Colonic mucosa (tissue), 4 donors: ENCODE measurements around the gene PRR15L. TPM values are rescaled to one million over a fixed set of nuclear protein-coding genes. Genes with fewer than 3 reads are reported as not detected.

Experiments
- DNase-seq: peaks from one replicate; pipeline ENCODE4 v3.0.0-alpha.2; 2020
- H3K27ac ChIP-seq: fragments of 200-600 bp; one replicate; pipeline ENCODE4 v1.8.0; 2021
- H3K27me3 ChIP-seq: fragments of 200-600 bp; one replicate; pipeline ENCODE4 v1.8.0; 2021
- H3K36me3 ChIP-seq: fragments of 200-600 bp; one replicate; pipeline ENCODE4 v1.8.0; 2021
- H3K4me1 ChIP-seq: fragments of 200-600 bp; one replicate; pipeline ENCODE4 v1.8.0; 2021; ENCODE audit warnings: mild to moderate bottlenecking
- H3K4me3 ChIP-seq: fragments of 200-600 bp; one replicate; pipeline ENCODE4 v1.8.0; 2021
- H3K9ac ChIP-seq, 2 donors: one replicate each; pipeline ENCODE4 v1.7.0; 2013; ENCODE audit warnings: control low read depth in 2 of 2, low read depth in 2 of 2, low read length in 2 of 2
- H3K9me3 ChIP-seq: fragments of 200-600 bp; one replicate; pipeline ENCODE4 v1.8.0; 2021
- intact Hi-C: fragments of 100-400 bp; cut with DNase I; formaldehyde crosslinking; loops from one replicate; pipeline ENCODE4 v1.14.1; 2022
- total RNA-seq, 2 donors: library from RNA; stranded (reverse); fragmentation: NEBNext Ultra II Directional in 1 of 2; extraction: Animal tissue kit (Norgen Biotek cat#: 25700) in 1 of 2; gene quantifications; one replicate each; pipeline ENCODE4 v1.2.1, GENCODE V29; 2021
- TF ChIP-seq, protein P1 (sequence below): fragments of 200-600 bp; IDR thresholded peaks from one replicate; pipeline ENCODE4 v1.8.0; 2022; ENCODE audit warnings: antibody characterized with exemption, mild to moderate bottlenecking
- donor health status: healthy.
- donor health status: DM: no; HTN: no; CAD: no.
- donor health status: DM: no; HTN: no; CAD: no.

The PRR15L gene
- total RNA-seq, 2 donors from 2014 or later: 223 to 259 TPM

DNA sequence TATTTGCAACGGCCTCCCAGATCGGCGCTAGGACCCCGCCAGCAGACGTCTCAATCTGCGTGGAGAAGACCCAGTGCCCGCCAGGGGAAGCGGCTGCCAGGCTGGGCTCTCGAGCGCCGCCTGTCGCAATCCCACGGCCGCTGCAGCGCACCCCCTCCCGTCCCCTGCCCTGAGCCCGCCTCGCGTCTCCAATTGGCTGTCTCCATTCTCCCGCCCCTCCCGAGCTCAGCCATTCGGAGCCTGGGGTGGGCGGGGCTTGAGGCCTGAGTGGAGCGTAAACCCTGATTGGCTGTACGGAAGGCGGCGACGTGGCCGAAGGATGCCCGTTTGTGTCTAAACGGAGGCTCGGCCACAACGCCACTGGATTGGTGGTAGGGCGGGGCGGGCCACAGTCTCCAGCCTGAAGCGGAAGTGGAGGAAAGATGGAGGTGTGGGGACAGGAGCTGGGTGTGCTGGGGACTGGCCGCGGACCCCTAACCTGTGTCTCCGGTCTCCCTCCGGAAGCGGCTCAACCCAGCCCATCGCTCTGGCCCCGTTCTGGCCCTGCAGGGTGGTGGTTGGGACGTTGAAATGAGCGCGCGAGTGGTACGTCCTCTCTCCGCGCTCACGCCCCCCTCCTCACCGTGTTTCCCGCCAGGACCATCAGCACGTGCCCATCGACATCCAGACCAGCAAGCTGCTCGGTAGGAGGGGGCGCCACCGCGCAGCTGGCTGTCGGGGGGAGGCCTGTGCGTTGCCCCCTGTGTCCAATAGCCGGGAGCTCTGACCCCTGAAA is 13.2 kb upstream of the PRR15L start, which contains the start of gene CDK5RAP3:
Gene CDK5RAP3, plus strand, starts transcription at position 389 of the 775 bp plus-strand sequence. Its CDS starts 34 bp downstream, at position 423.
- Histone ChIP-seq H3K9me3 (no peaks in the 10 kb centered on the region), H3K9ac (peak within 1 kb of the TSS; percentile 76 to 91), H3K36me3 (peaks cover 12% of the 10 kb centered on the region), H3K27me3 (no peaks in the 10 kb centered on the region), H3K4me3 (peak within 1 kb of the TSS; percentile 72), H3K4me1 (peaks cover 4% of the 10 kb centered on the region), H3K27ac (peak within 1 kb of the TSS; percentile 62)
- peak; percentile 100 for DNase-seq
- TF ChIP-seq, protein P1, sequence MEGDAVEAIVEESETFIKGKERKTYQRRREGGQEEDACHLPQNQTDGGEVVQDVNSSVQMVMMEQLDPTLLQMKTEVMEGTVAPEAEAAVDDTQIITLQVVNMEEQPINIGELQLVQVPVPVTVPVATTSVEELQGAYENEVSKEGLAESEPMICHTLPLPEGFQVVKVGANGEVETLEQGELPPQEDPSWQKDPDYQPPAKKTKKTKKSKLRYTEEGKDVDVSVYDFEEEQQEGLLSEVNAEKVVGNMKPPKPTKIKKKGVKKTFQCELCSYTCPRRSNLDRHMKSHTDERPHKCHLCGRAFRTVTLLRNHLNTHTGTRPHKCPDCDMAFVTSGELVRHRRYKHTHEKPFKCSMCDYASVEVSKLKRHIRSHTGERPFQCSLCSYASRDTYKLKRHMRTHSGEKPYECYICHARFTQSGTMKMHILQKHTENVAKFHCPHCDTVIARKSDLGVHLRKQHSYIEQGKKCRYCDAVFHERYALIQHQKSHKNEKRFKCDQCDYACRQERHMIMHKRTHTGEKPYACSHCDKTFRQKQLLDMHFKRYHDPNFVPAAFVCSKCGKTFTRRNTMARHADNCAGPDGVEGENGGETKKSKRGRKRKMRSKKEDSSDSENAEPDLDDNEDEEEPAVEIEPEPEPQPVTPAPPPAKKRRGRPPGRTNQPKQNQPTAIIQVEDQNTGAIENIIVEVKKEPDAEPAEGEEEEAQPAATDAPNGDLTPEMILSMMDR: peak; percentile 97
- intact Hi-C loops: loop anchor here (10.0 kb wide), 1 partner anchor 126 kb away; the partner anchor contains the start of gene SCRN2

- Histone ChIP-seq H3K27ac (no peak overlapping the region), H3K9me3 (no peaks in the 10 kb centered on the region), H3K36me3 (peaks cover 12% of the 10 kb centered on the region), H3K4me3 (peak overlapping the region; percentile 20), H3K4me1 (peaks cover 4% of the 10 kb centered on the region), H3K27me3 (no peaks in the 10 kb centered on the region), H3K9ac (peak overlapping the region; percentile 56 to 72)
- intact Hi-C loops: loop anchor here (2.0 to 10.0 kb wide), 2 partner anchors 21 to 125 kb away; partner anchors contain the start of gene SCRN2
- DNase-seq: no peak
- TF ChIP-seq, protein P1: no peak
Observed at GRCh38 chr17:47969930-47970724, 12.4 kb upstream of the PRR15L start.

DNA sequence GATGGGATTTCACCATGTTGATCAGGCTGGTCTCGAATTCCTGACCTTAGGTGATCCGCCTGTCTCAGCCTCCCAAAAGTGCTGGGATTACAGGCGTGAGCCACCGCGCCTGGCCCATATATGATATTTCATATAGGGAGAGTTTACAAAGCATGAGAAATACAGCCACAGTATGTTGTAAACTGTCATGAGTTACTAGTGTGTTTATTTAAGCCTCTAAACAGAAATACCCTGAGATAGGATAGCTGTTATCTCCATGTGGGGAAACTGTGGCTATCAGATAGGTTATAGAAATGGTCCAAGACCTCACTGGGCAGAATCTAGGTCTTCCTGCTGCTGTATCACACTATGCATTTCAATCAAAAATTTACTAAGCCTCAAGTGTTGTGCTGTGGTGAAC is 11.2 kb upstream of the PRR15L start:
- Histone ChIP-seq H3K36me3 (no peaks in the 10 kb centered on the region), H3K27me3 (no peaks in the 10 kb centered on the region), H3K4me3 (no peak overlapping the region), H3K4me1 (peaks cover 4% of the 10 kb centered on the region), H3K9ac (no peak overlapping the region), H3K27ac (no peak overlapping the region), H3K9me3 (no peaks in the 10 kb centered on the region)
- intact Hi-C loops: loop anchor here (2.0 kb wide), 1 partner anchor 20 kb away; no protein-coding TSS in a partner anchor
- TF ChIP-seq, protein P1: no peak
- DNase-seq: no peak

DNA sequence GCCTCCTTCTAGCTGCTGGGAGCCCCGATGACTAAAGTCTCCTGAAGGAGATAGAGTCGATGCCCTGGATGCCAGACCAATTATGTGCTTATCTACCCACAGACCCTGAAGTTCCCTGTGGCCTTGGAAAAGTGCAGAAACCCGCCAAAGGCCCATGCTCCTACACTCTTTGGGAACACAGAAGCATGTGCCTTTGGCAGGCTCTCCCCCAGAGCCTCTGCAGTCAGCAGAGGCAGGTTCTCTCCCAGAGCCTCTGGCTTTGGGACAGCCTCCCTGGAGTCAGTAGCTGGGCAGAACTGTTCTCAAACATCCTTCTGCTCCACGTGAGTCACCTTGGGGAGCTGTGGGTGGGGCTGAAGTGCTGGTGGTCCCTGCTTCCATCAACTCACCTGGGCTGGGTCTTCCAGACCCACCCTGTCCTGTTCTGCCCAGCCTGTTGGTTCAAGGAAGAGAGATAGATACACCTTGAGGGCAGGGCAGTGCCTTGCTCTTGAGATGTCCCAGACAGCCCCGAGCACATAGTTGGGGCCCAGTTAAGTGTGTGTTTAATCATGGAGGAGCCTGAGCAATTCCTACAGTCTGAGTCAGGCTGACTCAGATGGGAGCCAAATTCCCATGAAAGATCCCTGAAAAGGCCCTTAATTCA is 10.0 kb upstream of the PRR15L start:
- Histone ChIP-seq H3K4me3 (no peak overlapping the region), H3K4me1 (peaks cover 4% of the 10 kb centered on the region), H3K36me3 (no peaks in the 10 kb centered on the region), H3K9ac (peak overlapping the region; percentile 37 to 77), H3K27ac (peak overlapping the region; percentile 93), H3K27me3 (no peaks in the 10 kb centered on the region), H3K9me3 (no peaks in the 10 kb centered on the region)
- TF ChIP-seq, protein P1: no peak
- intact Hi-C loops: loop anchor here (2.0 kb wide), 1 partner anchor 19 kb away; no protein-coding TSS in a partner anchor
- DNase-seq: no peak

DNA sequence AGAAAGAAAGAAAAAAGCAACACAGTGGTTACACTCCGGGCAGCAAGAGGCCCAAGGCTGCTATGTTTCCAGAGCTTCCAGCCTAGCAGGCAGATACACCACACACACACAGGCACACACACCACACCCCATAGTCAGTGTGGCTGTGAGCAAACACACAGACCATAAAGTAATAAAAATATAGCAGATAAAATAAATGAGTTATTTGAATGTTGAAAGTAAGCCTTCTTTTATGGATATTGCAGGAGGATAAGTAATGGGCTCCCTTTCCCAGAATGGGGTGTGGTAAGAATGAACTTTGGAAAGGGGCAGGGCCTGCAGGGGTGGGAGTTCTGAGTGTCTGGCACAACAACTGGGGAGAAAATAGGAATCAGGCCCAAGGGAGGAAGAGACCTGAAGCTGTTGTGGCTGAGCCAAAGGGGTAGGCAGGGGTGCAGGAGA is 8.4 kb upstream of the PRR15L start:
- Histone ChIP-seq H3K9me3 (no peaks in the 10 kb centered on the region), H3K27ac (peak overlapping the region; percentile 93), H3K9ac (peak overlapping the region in 1 of 2 donors; percentile 55), H3K4me1 (peaks cover 6% of the 10 kb centered on the region), H3K36me3 (no peaks in the 10 kb centered on the region), H3K4me3 (no peak overlapping the region), H3K27me3 (no peaks in the 10 kb centered on the region)
- intact Hi-C loops: no loop called here
- TF ChIP-seq, protein P1: no peak
- DNase-seq: peak; percentile 92
